GM18498 (cell line): Measurements from ENCODE around the gene RHBDL1.
"Not testable (repeated sequence)": the region's sequence is repeated elsewhere in the genome, so short reads cannot be mapped to it uniquely, and the experiment has no call there.

Experiments
- ATAC-seq: cut with Tn5 transposase; IDR thresholded peaks from one replicate; pipeline ENCODE4 v1.9.1; 2021; ENCODE audit warnings: mild to moderate bottlenecking, moderate library complexity; ENCODE audit not compliant: unreplicated experiment

The RHBDL1 gene

GRCh38 chr16:684071-684794 is 8.8 kb downstream of the RHBDL1 start, which contains the start of gene JMJD8:
JMJD8 (minus strand) TSS chr16:684334; CDS start chr16:684319, 15 bp downstream.
- peak; percentile 65 for ATAC-seq

DNA sequence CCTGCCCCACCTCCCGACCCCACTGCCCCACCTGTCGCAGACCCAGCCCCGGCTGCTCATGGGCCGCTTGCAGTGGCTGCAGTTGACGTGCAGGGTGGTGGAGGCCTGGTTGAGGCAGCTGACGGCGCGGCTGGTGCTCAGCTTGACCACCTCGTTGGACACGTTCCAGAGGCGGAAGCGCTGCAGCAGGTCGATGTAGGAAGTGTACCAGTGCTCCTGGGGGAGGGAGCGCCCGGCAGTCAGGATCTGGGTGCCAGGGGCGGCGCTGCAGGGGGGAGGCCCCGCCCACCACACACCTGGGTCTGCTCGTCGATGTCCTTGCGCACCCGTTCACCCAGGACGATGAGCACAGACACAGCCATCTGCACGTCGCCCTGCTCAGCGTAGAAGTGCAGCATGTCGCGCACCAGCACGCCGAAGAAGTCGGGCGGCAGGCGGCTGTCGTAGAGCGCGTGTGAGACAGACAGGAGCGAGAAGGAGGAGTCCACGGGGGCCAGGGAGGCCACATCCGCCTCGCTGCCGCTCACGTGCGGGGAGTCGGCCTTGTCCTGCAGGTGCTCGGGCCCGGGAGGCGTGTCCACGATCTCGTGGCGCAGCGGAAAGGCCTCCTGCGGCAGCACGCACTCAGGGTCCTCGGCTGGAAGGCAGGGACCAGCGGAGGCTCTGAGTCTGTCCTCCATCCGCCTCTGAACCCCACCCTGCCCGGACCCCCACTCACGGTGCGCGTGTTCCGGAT is 9.7 kb downstream of the RHBDL1 start:
- ATAC-seq = no peak

GRCh38 chr16:685967-686366 is 10.5 kb downstream of the RHBDL1 start:
- no peak for ATAC-seq

- ATAC-seq = no peak
Observed at GRCh38 chr16:686459-687260, 11.2 kb downstream of the RHBDL1 start.

GRCh38 chr16:687499-687898 is 12.0 kb downstream of the RHBDL1 start:
- ATAC-seq = no peak

DNA sequence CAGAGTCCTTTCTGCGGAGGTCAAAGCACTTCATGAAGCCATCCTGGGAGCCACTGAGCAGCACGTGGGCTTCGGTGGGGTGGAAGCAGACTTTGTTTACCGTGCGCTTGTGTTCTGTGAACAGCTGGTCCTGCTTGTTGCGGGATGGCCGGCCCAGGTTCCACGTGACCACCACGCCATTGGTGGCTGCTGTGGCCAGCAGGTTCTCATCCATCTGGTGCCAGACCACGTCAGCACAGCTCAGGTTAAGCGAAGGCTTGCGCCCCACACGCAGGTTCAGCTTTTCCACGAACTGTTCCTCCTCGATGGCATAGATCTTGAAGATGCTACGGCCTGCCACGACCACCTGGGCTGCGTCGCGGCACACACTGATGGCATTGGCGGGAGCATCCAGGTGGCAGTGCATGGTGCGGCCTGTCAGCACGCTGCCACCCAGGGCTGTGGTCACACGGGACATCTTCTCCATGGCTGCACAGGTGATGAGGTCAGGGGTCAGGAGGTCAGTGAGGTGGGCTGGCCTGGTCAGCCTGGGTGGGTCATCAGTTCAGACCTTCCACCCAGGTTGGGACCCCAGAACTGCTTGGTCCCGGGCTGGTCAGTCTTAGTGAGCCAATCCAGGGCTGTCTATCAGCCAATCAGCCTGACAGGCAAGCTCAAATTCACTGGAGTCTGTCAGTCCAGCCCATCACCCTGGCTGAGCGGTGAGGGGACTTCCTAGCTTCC is 13.9 kb downstream of the RHBDL1 start:
- no peak for ATAC-seq

GRCh38 chr16:691242-691641 is 15.8 kb downstream of the RHBDL1 start:
- ATAC-seq = not testable (repeated sequence)

GRCh38 chr16:692356-693108 is 17.1 kb downstream of the RHBDL1 start:
- no peak for ATAC-seq

DNA sequence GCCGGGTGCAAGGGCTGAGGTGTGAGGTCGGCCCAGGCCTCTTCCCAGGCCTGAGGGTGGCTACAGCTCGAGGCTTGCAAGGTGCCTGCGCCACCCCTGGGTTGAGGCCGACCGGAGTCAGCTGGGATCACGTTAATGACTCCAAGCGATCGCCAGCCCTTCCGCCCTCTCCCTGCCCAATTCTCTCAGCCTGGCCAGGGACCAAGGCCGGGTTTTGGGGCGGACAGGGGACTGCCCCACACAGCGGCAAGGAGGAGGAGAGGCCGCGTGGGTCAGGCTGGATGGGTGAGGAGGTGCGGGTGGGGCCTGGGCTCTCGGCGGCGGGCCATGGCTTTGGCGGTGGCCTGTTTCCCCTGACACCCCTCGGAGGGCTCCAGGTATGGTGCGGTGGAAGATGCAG is 17.9 kb downstream of the RHBDL1 start:
- ATAC-seq = no peak

GRCh38 chr16:693766-694165 is 18.3 kb downstream of the RHBDL1 start:
- no peak for ATAC-seq

GRCh38 chr16:694187-694862 is 18.9 kb downstream of the RHBDL1 start:
- no peak for ATAC-seq

DNA sequence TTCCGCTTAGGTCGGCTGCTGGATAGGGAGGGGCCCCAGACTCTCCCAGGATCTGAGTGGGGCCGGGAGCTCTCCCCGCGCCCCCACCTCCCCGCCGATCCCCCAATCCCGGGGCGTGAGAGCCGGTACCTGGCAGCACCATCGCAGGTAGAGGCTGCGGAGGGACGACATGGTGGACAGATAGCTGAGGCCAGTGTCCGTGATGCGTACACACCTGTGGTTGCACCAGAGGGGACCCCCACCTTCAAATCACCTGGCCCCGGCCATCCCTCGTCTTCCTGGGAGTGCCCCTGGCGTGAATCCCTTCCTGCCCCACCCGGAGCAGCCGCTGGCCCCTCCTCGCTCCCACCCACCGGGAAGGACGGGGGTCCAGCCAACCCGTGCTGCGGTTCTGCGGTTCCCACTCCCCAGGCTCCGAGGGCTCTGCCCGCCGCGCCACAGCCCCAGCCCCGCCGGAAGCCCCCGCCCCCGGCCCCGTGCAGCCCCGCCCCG is 19.4 kb downstream of the RHBDL1 start:
- no peak for ATAC-seq

DNA sequence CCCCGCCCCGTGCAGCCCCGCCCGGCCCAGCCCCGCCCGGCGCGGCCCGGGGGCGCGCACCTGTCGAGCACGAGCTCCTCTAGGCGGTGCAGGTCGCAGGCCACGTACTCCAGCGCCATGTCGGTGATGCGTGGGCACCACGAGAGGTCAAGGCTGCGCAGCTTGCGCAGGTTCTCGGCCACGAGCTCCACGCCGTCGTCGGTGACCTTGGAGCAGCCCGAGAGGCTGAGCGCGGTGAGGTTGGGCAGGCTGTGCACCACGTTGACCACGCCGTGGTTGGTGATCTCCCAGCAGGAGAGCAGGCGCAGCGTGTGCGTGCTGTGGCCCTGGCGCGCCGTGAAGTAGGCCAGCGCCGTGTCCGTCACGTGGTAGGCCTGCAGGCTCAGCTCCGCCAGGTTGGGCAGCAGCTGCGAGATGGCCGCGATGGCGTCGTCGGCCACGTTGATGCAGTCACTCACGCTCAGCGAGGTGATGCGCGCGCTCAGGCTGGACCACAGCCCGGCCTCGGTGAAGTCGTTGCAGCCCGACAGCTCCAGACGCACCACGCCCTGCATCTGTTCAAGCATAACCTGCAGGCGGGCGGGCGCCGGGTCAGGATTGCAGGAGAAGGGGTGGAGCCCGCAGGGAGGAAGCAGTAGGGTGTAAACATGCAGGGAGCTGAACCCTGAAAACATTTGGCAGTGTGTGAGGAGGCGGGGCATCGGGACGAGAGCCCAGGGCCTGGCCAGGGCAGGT is 20.1 kb downstream of the RHBDL1 start:
- ATAC-seq = no peak

DNA sequence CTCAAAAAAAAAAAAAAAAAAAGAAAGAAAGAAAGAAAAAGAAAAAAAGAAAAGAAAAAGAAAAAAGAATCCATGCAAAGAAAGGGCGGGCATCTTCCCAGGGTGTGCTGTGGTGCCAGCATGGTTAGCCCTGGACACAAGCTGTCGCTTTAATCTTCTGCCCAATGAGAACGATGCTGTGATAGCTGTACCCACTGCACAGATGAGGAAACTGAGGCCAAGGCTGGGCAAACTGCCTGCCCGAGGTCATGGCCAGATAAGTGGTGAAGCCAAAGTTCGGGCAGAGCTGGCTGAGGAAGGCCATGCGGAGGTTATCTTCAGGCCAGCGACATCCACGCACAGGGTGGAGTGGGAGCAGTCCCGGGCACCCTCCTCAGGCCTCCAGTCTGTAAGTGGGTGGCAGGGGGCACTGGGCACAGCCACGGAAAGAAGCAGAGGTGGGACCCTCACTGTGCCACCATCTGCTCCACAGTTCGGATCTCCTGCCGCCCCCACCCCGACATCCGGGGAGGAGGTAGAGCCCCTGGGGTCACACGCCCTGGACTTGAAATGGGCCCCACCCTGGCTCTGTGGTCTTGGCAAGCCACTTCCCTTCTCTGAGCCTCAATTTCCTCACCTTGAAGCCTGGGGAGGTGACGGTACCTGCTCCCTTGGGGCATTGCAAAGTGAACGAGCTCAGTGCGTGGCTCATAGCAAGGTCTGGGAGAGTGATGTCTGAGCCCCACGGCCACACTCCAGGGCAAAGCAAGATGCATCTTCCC is 23.6 kb downstream of the RHBDL1 start:
- ATAC-seq = no peak

- no peak for ATAC-seq
Observed at GRCh38 chr16:700684-701584, 25.5 kb downstream of the RHBDL1 start.

DNA sequence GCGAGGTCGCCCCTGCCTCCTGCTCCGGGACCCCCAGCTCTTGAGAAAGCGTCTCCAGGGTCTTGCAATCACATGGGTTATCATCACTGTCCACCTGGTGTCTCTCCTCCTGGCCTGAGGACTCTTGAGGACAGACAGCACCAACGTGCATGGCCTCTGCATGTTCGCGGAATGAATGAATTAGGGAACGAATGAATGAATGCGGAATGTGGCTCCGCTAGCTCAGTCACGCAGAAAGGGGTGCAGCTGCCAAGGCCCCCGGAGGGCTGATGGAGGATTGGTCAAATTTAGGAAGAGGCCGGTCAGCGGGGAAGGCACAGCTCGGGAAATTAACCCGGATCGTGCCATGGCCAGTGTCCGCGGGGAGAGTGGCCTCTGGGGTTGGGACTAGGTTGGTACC is 26.9 kb downstream of the RHBDL1 start:
- no peak for ATAC-seq

DNA sequence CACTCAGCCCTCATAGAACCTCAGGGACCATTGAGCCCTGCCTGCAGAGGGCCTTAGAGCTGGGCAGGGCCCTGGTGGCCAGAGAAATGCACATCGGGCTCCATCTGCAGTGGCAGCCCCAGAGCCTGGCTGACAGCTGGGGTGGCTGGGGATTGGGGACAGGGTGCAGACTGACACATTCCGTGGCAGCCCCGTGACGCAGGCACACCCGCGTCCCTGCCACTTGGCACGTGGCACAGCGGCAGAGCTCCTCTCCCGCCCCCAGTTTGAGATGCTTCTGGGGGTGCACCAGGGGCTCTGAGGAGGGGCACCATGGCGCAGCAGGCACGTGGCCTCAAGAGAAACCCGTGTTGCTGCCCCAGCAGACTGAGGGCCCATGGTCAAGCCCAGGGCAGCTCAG is 27.9 kb downstream of the RHBDL1 start:
- no peak for ATAC-seq
